Calu3 (cell line): ENCODE results near the gene ELANE. TPM values are rescaled to one million over a fixed set of nuclear protein-coding genes. Genes with fewer than 3 reads are reported as not detected.

Experiments used
- BruUV-seq: library from RNA; stranded (reverse); fragments of 400-500 nt; replicated peaks from 2 replicates; lab custom pipeline; 2021; lab: Mats Ljungman, UMichigan
- CTCF ChIA-PET: fragments of 300-600 bp; sonication (Branson Sonifier 250); formaldehyde crosslinking; loops from one replicate; lab custom pipeline; 2022; ENCODE audit warnings: antibody characterized with exemption; lab: Charles Lee
- DNase-seq: peaks from one replicate; pipeline ENCODE4 v3.0.0; 2022
- H3K27ac Mint-ChIP-seq: one replicate; pipeline ENCODE4 v1.8.0; 2022; ENCODE audit warnings: mixed read lengths; ENCODE audit not compliant: unreplicated experiment
- H3K27me3 Mint-ChIP-seq: one replicate; pipeline ENCODE4 v1.8.0; 2022; ENCODE audit warnings: mixed read lengths; ENCODE audit not compliant: unreplicated experiment
- H3K36me3 Mint-ChIP-seq: one replicate; pipeline ENCODE4 v1.8.0; 2022; ENCODE audit warnings: mild to moderate bottlenecking, moderate library complexity, mixed read lengths; ENCODE audit not compliant: insufficient read depth, unreplicated experiment
- H3K4me1 Mint-ChIP-seq: one replicate; pipeline ENCODE4 v1.8.0; 2022; ENCODE audit warnings: mild to moderate bottlenecking, low read depth, mixed read lengths; ENCODE audit not compliant: unreplicated experiment
- H3K4me3 Mint-ChIP-seq: one replicate; pipeline ENCODE4 v1.8.0; 2022; ENCODE audit warnings: mild to moderate bottlenecking, low read depth, moderate library complexity, mixed read lengths; ENCODE audit not compliant: unreplicated experiment
- H3K9me3 Mint-ChIP-seq: one replicate; pipeline ENCODE4 v1.8.0; 2022; ENCODE audit warnings: low read depth, mixed read lengths; ENCODE audit not compliant: unreplicated experiment
- intact Hi-C: fragments of 100-400 bp; cut with micrococcal nuclease; formaldehyde crosslinking; loops from one replicate; pipeline ENCODE4 v1.10.0; 2022; ENCODE audit not compliant: unreplicated experiment
- total RNA-seq: library from RNA; stranded (reverse); gene quantifications from 2 replicates; pipeline ENCODE4 v1.2.3, GENCODE V29; 2022
- TF ChIP-seq, protein P1 (sequence below): fragments of 200-600 bp; IDR thresholded peaks from one replicate; pipeline ENCODE4 v1.8.0; 2022; ENCODE audit warnings: antibody characterized with exemption; ENCODE audit not compliant: unreplicated experiment

ELANE gene
- total RNA-seq, 1 experiment from 2014 or later = not detected

DNA sequence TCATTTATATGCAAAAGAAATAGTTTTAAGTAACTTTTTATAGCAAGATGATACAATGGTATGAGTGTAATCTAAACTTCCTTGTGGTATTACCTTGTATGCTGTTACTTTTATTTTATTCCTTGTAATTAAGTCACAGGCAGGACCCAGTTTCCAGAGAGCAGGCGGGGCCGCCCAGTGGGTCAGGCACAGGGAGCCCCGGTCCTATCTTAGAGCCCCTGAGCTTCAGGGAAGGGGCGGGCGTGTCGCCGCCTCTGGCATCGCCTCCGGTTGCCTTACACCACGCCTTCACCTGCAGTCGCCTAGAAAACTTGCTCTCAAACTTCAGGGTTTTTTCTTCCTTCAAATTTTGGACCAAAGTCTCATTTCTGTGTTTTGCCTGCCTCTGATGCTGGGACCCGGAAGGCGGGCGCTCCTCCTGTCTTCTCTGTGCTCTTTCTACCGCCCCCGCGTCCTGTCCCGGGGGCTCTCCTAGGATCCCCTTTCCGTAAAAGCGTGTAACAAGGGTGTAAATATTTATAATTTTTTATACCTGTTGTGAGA, 40.5 kb upstream of the ELANE start:
- no peak overlapping the region for H3K27ac Mint-ChIP-seq
- peaks cover 75% of the 10 kb centered on the region for H3K36me3 Mint-ChIP-seq
- no peaks in the 10 kb centered on the region for H3K4me1 Mint-ChIP-seq
- intact Hi-C loops = no loop called here
- H3K4me3 Mint-ChIP-seq = no peak overlapping the region
- no peak for DNase-seq
- BruUV-seq = TSS peak; percentile 58
- peaks cover 8% of the 10 kb centered on the region for H3K27me3 Mint-ChIP-seq
- TF ChIP-seq, protein P1, sequence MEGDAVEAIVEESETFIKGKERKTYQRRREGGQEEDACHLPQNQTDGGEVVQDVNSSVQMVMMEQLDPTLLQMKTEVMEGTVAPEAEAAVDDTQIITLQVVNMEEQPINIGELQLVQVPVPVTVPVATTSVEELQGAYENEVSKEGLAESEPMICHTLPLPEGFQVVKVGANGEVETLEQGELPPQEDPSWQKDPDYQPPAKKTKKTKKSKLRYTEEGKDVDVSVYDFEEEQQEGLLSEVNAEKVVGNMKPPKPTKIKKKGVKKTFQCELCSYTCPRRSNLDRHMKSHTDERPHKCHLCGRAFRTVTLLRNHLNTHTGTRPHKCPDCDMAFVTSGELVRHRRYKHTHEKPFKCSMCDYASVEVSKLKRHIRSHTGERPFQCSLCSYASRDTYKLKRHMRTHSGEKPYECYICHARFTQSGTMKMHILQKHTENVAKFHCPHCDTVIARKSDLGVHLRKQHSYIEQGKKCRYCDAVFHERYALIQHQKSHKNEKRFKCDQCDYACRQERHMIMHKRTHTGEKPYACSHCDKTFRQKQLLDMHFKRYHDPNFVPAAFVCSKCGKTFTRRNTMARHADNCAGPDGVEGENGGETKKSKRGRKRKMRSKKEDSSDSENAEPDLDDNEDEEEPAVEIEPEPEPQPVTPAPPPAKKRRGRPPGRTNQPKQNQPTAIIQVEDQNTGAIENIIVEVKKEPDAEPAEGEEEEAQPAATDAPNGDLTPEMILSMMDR = no peak
- H3K9me3 Mint-ChIP-seq = no peaks in the 10 kb centered on the region
- CTCF ChIA-PET = interaction anchor here (0.6 kb wide), 1 partner anchor 128 kb away, joined by 6 read pairs; no protein-coding TSS in a partner anchor

DNA sequence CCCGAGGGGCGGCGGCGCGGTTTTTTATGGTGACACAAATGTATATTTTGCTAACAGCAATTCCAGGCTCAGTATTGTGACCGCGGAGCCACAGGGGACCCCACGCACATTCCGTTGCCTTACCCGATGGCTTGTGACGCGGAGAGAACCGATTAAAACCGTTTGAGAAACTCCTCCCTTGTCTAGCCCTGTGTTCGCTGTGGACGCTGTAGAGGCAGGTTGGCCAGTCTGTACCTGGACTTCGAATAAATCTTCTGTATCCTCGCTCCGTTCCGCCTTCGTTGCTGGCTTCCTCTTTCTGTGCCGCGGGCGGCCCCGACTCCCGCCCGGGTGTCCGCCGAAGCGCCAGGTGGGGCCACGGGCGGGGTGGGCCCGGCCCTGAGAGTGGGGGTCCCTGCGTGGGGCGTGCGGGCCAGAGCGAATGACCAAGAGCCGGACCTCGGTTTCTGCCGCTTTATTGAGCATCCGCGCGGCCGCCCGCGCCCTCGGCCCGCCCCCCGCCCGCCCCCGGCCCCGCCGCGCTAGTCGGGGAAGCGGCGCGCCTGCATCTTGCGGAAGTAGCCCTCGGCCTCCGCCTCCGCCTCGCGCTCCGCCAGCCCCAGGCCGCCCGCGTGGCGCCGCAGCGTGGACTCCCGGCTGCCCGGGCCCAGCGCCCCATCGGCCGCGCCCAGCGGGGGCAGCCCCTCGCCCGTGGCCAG, 39.9 kb upstream of the ELANE start:
- TF ChIP-seq, protein P1 = no peak
- H3K36me3 Mint-ChIP-seq = peaks cover 72% of the 10 kb centered on the region

DNA sequence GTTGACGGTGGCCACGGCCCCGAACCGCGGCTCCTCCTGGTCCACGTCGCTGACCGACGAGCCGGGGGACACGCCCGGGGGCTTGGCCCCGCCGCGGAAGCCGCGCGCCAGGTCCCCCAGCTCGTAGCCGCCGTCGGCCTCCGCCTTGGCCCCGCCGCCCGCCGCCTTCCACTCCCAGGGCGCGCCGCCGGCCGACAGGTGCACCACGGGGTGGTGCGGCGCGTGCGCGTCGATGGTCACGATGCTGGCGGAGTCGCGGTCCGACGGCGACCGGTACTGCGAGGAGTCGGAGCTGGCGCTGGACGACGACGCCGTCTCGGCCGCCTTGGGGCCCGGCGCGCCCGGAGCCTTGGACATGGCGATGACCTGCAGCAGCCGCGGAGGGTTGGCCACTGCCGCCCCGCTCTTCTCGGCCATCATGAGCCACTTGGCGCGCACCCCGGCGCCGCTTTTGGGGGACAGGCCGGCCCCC, 39.3 kb upstream of the ELANE start:
- intact Hi-C loops = no loop called here
- Mint-ChIP-seq H3K9me3 (no peaks in the 10 kb centered on the region), H3K4me3 (no peak overlapping the region), H3K36me3 (peaks cover 70% of the 10 kb centered on the region), H3K27me3 (peaks cover 13% of the 10 kb centered on the region), H3K4me1 (no peaks in the 10 kb centered on the region), H3K27ac (no peak overlapping the region)
- no TSS peak for BruUV-seq
- no peak for DNase-seq
- CTCF ChIA-PET = no interaction called here
- TF ChIP-seq, protein P1 = no peak

More for the DNA sequence above, 39.9 kb upstream of the ELANE start:
- no TSS peak for BruUV-seq
- H3K4me3 Mint-ChIP-seq = no peak overlapping the region
- H3K9me3 Mint-ChIP-seq = no peaks in the 10 kb centered on the region
- no peaks in the 10 kb centered on the region for H3K4me1 Mint-ChIP-seq
- intact Hi-C loops = no loop called here
- H3K27me3 Mint-ChIP-seq = peaks cover 13% of the 10 kb centered on the region
- no peak for DNase-seq
- no peak overlapping the region for H3K27ac Mint-ChIP-seq
- CTCF ChIA-PET = interaction anchor here (0.6 kb wide), 1 partner anchor 128 kb away, joined by 6 read pairs; no protein-coding TSS in a partner anchor

DNA sequence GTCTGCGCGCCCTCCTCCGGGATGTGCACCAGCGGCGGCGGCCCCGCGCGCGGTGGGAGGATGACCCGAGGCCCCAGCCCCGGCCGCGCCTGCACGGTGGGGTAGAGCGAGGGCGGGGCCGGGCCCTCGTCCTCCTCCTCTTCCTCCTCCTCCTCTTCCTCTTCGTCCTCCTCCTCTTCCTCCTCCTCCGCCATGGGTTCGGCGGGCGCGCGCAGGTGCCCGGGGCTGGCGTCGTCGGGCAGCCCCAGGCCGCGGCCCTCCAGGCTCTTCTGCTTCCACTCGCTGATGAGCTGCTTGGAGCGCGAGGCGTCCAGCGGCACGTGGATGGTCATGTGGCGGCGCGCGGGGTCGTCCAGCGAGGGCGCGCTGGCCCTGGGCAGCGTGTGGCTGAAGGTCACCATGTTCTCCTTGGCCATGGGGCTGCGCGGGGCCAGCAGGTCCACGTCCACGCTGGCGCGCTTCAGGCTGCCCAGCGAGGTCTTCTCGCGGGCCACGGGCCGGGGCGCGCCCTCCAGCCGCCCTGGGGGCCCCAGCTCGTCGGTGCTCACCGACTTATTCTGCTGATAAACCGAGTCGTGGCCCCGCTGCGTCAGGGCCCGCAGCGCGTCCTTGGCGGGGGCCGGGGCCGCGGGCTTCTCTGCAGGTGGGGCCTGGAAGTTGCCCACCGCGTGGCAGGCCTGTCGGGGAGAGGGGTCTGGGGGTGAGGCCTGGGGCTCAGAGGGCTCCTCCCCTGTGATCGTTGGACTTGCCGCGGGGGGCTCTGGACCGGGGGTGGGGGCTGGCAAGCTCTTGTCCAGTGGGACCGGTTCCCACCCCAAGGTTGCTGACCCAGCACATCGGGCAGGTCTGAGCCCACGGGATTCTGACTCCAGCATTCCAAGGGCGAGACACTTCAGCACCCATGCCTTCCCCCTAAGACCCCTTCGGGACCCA, 38.6 kb upstream of the ELANE start:
- Mint-ChIP-seq H3K27ac (no peak overlapping the region), H3K4me3 (no peak overlapping the region), H3K9me3 (no peaks in the 10 kb centered on the region), H3K36me3 (peaks cover 65% of the 10 kb centered on the region), H3K27me3 (peaks cover 13% of the 10 kb centered on the region), H3K4me1 (no peaks in the 10 kb centered on the region)
- TF ChIP-seq, protein P1 = no peak
- no TSS peak for BruUV-seq
- DNase-seq = no peak
- intact Hi-C loops = no loop called here
- CTCF ChIA-PET = no interaction called here
